Neutrophil (primary cell): ENCODE measurements around the gene LRRC8D.

Experiments used
- H3K27ac ChIP-seq: fragments of 200-600 bp; sonication (generic); 2 replicates; pipeline ENCODE4 v1.5.1; 2016; ENCODE audit warnings: mild to moderate bottlenecking, moderate library complexity
- H3K27me3 ChIP-seq: fragments of 200-600 bp; sonication (generic); 2 replicates; pipeline ENCODE4 v1.6.0; 2016; ENCODE audit warnings: mild to moderate bottlenecking
- H3K36me3 ChIP-seq: fragments of 200-600 bp; sonication (generic); 2 replicates; pipeline ENCODE4 v1.5.1; 2017
- H3K4me1 ChIP-seq, 2 experiments: fragments of 200-600 bp in 1 of 2; sonication (generic) in 1 of 2; 1 replicate in 1 of 2; 2 replicates in 1 of 2; pipeline versions ENCODE4 v1.5.1 to v1.6.1; 2013 to 2016; ENCODE audit warnings: low read depth in 1 of 2, low read length in 1 of 2, mild to moderate bottlenecking in 1 of 2, moderate library complexity in 1 of 2; ENCODE audit not compliant: control insufficient read depth in 1 of 2, insufficient read depth in 1 of 2
- H3K4me3 ChIP-seq, 2 experiments: fragments of 200-600 bp in 1 of 2; sonication (generic) in 1 of 2; 1 replicate in 1 of 2; 2 replicates in 1 of 2; pipeline ENCODE4 v1.5.1; 2013 to 2016; ENCODE audit warnings: low read depth in 1 of 2, low read length in 1 of 2, mild to moderate bottlenecking in 1 of 2, moderate library complexity in 1 of 2
- H3K9me3 ChIP-seq: fragments of 200-600 bp; sonication (generic); 2 replicates; pipeline ENCODE4 v1.5.1; 2016
- TF ChIP-seq, protein P1 (sequence below): fragments of 200-600 bp; sonication (generic); IDR thresholded peaks from 2 replicates; pipeline ENCODE4 v1.5.1; 2016; ENCODE audit warnings: antibody characterized with exemption

LRRC8D gene

DNA sequence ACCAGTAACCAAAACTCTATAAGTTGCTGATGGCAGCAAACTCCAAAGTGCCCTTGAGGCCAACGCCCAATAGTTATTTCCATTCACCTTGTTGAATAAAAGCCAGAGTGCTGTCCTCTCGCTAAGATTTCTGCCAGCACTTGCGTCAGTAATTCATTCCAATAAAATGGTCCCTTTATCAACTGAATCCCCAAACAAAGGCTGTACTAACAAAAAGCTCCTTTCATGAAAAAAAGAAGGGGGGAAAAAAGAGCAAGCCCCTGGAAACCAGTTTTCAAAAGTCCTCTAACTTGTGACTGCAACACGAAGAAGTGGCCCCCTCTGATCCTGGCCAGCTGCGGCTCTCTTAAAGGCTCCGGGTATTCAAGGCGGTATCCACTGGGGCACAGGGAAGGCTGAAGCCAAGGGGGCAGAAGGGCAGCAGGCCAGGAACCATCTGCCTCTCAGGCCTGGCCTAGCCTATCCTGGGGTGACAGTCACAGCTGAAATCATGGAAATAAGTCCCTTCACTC, 118.3 kb downstream of the LRRC8D start:
- TF ChIP-seq, protein P1, sequence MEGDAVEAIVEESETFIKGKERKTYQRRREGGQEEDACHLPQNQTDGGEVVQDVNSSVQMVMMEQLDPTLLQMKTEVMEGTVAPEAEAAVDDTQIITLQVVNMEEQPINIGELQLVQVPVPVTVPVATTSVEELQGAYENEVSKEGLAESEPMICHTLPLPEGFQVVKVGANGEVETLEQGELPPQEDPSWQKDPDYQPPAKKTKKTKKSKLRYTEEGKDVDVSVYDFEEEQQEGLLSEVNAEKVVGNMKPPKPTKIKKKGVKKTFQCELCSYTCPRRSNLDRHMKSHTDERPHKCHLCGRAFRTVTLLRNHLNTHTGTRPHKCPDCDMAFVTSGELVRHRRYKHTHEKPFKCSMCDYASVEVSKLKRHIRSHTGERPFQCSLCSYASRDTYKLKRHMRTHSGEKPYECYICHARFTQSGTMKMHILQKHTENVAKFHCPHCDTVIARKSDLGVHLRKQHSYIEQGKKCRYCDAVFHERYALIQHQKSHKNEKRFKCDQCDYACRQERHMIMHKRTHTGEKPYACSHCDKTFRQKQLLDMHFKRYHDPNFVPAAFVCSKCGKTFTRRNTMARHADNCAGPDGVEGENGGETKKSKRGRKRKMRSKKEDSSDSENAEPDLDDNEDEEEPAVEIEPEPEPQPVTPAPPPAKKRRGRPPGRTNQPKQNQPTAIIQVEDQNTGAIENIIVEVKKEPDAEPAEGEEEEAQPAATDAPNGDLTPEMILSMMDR, result no peak
- H3K4me3 ChIP-seq, result no peak overlapping the region
- no peak overlapping the region for H3K27ac ChIP-seq
- peaks cover 39% of the 10 kb centered on the region for H3K36me3 ChIP-seq
- H3K4me1 ChIP-seq, result peaks cover 28 to 33% of the 10 kb centered on the region in 2 experiments
- no peaks in the 10 kb centered on the region for H3K27me3 ChIP-seq
- H3K9me3 ChIP-seq, result no peaks in the 10 kb centered on the region

DNA sequence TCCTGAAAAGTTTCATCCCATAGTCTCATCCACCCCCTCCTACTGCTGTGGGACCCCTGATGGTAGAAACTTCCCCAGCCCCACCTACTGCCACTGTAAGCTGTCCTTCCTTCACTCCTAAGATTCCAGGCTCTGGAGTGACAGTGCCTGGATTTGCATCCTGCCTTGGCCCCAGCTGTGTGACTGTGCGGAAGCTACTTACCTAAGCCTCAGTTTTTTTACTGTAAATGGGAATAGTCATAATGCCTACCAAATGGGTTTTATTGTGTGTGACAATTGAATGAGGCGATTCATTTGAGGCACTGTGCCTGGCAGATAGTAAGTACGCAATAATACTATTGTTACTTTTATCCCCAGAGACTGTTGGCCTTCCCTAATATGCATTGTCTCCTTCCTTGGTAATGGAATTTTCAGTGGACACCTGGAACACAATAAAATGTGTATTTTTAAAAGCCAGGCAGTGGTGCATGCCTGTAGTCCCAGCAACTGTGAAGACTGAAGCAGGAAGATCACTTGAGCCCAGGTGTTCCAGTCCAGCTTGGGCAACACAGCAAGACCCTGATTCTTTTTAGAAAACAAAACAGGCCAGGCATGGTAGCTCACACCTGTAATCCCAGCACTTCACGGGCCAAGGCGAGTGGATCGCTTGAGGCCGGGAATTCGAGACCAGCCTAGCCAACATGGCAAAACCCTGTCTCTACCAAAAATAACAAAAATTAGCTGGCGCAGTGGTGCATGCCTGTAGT, 119.0 kb downstream of the LRRC8D start:
- peaks cover 28 to 33% of the 10 kb centered on the region in 2 experiments for H3K4me1 ChIP-seq
- no peak overlapping the region for H3K4me3 ChIP-seq
- no peak overlapping the region for H3K27ac ChIP-seq
- H3K36me3 ChIP-seq, result peaks cover 32% of the 10 kb centered on the region
- no peaks in the 10 kb centered on the region for H3K27me3 ChIP-seq
- no peaks in the 10 kb centered on the region for H3K9me3 ChIP-seq
- TF ChIP-seq, protein P1, result no peak

DNA sequence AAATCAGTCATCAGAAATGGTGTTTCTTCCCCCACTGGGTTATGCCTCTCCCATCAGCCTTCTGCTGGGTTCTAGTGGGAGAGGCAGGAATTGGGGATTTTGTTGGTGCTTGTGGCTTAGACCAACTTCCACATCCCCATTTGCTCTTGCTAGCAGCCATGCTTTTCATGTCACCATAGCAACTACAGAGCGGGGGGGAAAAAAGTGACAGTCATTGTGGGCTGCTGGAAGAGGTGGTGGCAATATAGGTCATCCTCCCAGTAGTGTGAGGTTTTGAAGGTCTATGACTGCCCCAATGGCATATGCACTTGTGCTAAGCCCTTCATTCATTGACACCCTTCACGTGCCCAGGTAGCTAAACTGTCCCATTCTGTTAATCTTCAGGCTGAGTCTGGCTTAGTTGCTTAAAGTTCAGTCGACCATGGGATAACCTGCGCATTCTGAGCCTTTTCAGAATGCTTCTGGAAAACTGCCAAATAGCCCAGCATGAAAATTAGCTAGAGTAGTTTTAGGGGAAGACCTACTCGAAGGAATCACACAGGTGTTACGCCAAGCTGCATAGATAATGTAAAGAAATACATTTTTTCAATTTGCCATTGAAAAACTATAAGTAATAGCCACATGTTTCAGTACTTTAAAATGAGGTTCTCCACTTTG, 120.4 kb downstream of the LRRC8D start:
- H3K36me3 ChIP-seq, result peaks cover 24% of the 10 kb centered on the region
- TF ChIP-seq, protein P1, result no peak
- peak overlapping the region; percentile 19 for H3K27ac ChIP-seq
- H3K9me3 ChIP-seq, result no peaks in the 10 kb centered on the region
- no peak overlapping the region for H3K4me3 ChIP-seq
- peaks cover 28 to 33% of the 10 kb centered on the region in 2 experiments for H3K4me1 ChIP-seq
- no peaks in the 10 kb centered on the region for H3K27me3 ChIP-seq

DNA sequence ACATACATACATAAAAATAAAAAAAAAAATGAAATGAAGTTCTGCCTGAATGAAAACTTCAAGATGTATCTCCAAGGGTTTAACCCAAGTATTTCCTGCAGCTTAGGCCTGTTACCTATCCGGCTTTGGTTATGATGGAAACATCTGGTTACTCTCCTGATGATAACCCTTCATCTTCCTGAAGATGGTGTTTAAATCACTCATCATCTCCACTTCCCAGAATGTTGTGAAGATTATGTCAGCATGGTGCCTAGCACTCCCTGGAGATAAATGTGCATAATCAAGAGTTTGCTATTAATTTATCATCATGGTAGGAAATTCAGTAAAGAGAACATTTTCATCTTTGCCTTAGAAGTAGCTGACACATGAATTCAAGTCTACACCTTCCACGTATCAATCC, 121.2 kb downstream of the LRRC8D start:
- TF ChIP-seq, protein P1, result no peak
- H3K27ac ChIP-seq, result peak overlapping the region; percentile 85
- peaks cover 28 to 33% of the 10 kb centered on the region in 2 experiments for H3K4me1 ChIP-seq
- H3K27me3 ChIP-seq, result no peaks in the 10 kb centered on the region
- H3K36me3 ChIP-seq, result peaks cover 18% of the 10 kb centered on the region
- H3K4me3 ChIP-seq, result no peak overlapping the region
- H3K9me3 ChIP-seq, result no peaks in the 10 kb centered on the region

DNA sequence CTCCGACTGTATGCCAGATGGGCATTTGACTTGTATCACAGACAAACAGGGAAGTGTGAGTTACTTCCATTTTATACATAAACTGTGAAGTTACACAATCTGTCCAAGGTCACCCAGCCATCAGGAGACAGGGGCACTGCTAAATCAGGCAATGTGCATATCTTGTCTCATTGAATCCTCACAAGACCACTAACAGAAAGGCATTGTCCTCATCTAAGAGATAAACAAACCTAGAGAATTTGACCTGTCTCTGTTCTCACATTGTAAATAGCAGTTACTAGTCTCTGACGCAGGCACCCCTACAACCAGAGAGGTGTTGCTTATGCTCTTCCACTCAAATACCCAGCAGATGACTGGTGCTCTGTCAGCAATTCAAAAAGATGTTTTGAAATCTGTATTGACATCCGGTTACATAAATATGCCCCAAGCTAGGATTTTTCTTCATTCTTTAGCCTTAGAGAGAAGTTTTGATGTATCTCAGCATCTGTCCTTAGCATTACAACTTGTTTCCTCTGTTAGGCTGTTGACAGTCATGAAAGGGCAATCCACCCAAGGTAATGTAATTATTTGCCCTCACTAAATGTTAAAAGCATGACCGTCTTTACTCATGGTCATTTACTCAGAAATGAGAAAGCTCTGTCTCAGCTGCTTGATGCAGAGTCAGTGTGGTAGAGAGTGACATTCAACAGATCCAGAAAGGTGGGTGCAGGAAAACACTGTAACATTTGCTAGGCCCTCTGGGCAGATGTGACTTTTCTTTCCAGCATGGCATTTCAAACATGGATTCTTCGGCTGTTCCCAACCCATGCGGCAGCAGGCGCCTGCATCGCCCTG, 122.2 kb downstream of the LRRC8D start:
- TF ChIP-seq, protein P1, result no peak
- Histone ChIP-seq H3K27me3 (no peaks in the 10 kb centered on the region), H3K4me3 (peak overlapping the region in 1 of 2 experiments; percentile 13), H3K4me1 (peaks cover 28 to 33% of the 10 kb centered on the region in 2 experiments), H3K36me3 (peaks cover 18% of the 10 kb centered on the region), H3K9me3 (no peaks in the 10 kb centered on the region), H3K27ac (peak overlapping the region; percentile 85)
